Left colon (tissue), 2 donors: ENCODE results near the gene KBTBD13. TPM values are rescaled to one million over a fixed set of nuclear protein-coding genes. Genes with fewer than 3 reads are reported as not detected.
"Not testable (repeated sequence)": the region's sequence is repeated elsewhere in the genome, so short reads cannot be mapped to it uniquely, and the experiment has no call there.

Experiments used
- ATAC-seq: fragments of 200-7000 bp; cut with Tn5 transposase; one replicate; pipeline ENCODE4 v1.9.1; 2020; ENCODE audit warnings: mild to moderate bottlenecking, moderate library complexity
- DNase-seq, 2 donors: peaks; one replicate each; pipeline ENCODE4 v3.0.0-alpha.2; 2020
- intact Hi-C, 2 donors: fragments of 100-400 bp; cut with DNase I in 1 of 2; cut with micrococcal nuclease in 1 of 2; formaldehyde crosslinking; loops; one replicate each; pipeline versions ENCODE4 v1.11.2 to v1.14.0; 2022; cut with DNase I, micrococcal nuclease
- total RNA-seq, 2 donors: library from RNA; stranded (reverse); fragmentation: NEBNext Ultra II Directional; extraction: Animal tissue kit (Norgen Biotek cat#: 25700); gene quantifications; one replicate each; pipeline ENCODE4 v1.2.1, GENCODE V29; 2021
- donor health status: DM: no; HTN: no; CAD: no.
- donor health status: DM: yes; HTN: yes; CAD: no.

Gene KBTBD13
- total RNA-seq, 2 donors from 2014 or later, result 0.08 TPM; not detected in 1

GRCh38 chr15:65066001-65066634, 10.4 kb upstream of the KBTBD13 start:
- intact Hi-C loops, result no loop called here
- ATAC-seq (no peak), DNase-seq (no peak)

GRCh38 chr15:65066635-65067316, 9.8 kb upstream of the KBTBD13 start:
- ATAC-seq (no peak), DNase-seq (no peak)
- intact Hi-C loops, result no loop called here

- no peak for DNase-seq
- ATAC-seq, result no peak
- intact Hi-C loops, result no loop called here
Observed at GRCh38 chr15:65067317-65067644, 9.3 kb upstream of the KBTBD13 start.

GRCh38 chr15:65067645-65068402, 8.7 kb upstream of the KBTBD13 start, which contains the start of gene RASL12:
Gene RASL12 (minus strand): TSS chr15:65067991. CDS start chr15:65067835, 156 bp downstream.
- DNase-seq, result peak in 1 of 2 donors; percentile 29
- intact Hi-C loops, result no loop called here

GRCh38 chr15:65068403-65068788, 8.2 kb upstream of the KBTBD13 start:
- DNase-seq, result no peak
- intact Hi-C loops, result no loop called here
- ATAC-seq, result no peak

More at GRCh38 chr15:65067645-65068402, 8.7 kb upstream of the KBTBD13 start, which contains the start of gene RASL12:
- ATAC-seq, result peak; percentile 72

GRCh38 chr15:65069179-65069578, 7.4 kb upstream of the KBTBD13 start:
- DNase-seq (peak in 1 of 2 donors; percentile 55), ATAC-seq (peak; percentile 13)
- intact Hi-C loops, result no loop called here

- intact Hi-C loops, result no loop called here
- no peak for DNase-seq
Observed at GRCh38 chr15:65069779-65070546, 6.6 kb upstream of the KBTBD13 start.

GRCh38 chr15:65071381-65071811, 5.2 kb upstream of the KBTBD13 start:
- DNase-seq (peak in 1 of 2 donors; percentile 55), ATAC-seq (no peak)
- intact Hi-C loops, result no loop called here

More at GRCh38 chr15:65069779-65070546, 6.6 kb upstream of the KBTBD13 start:
- ATAC-seq, result no peak

GRCh38 chr15:65072027-65072426, 4.5 kb upstream of the KBTBD13 start:
- DNase-seq, result no peak
- ATAC-seq, result no peak
- intact Hi-C loops, result no loop called here

GRCh38 chr15:65072617-65073016, 3.9 kb upstream of the KBTBD13 start:
- no peak for DNase-seq
- intact Hi-C loops, result no loop called here
- no peak for ATAC-seq

- DNase-seq, intact Hi-C loops, ATAC-seq: not testable (repeated sequence)
Observed at GRCh38 chr15:65074946-65075345, 1.6 kb upstream of the KBTBD13 start.

- ATAC-seq, DNase-seq, intact Hi-C loops: not testable (repeated sequence)
Observed at GRCh38 chr15:65075607-65076395, 745 bp upstream of the KBTBD13 start.

GRCh38 chr15:65077291-65077980, 890 bp downstream of the KBTBD13 start:
- ATAC-seq (no peak), DNase-seq (no peak)
- intact Hi-C loops, result no loop called here

GRCh38 chr15:65077981-65078352, 1.4 kb downstream of the KBTBD13 start:
- DNase-seq, result peak; percentile 83 to 88
- ATAC-seq, result peak; percentile 86
- intact Hi-C loops, result no loop called here

- intact Hi-C loops, result no loop called here
- ATAC-seq (no peak), DNase-seq (no peak)
Observed at GRCh38 chr15:65079580-65079979, 3.0 kb downstream of the KBTBD13 start.

GRCh38 chr15:65081270-65081669, 4.7 kb downstream of the KBTBD13 start:
- intact Hi-C loops, result no loop called here
- no peak for DNase-seq
- ATAC-seq, result no peak

GRCh38 chr15:65081758-65082157, 5.2 kb downstream of the KBTBD13 start:
- intact Hi-C loops, result no loop called here
- no peak for ATAC-seq
- no peak for DNase-seq
